Cardiac fibroblast (primary cell): Measurements from ENCODE around the gene TTC22.

ENCODE experiments used
- DNase-seq, 2 donors: peaks; one replicate each; pipeline versions ENCODE4 v3.0.0 to v3.0.0-alpha.2; 2010; ENCODE audit warnings: low read depth in 2 of 2
- H3K4me3 ChIP-seq, 2 donors: replicated peaks in 1 of 2; 1 replicate in 1 of 2; 2 replicates in 1 of 2; pipeline ENCODE4 v1.5.1; 2011; ENCODE audit warnings: low read depth in 2 of 2, low read length in 2 of 2, mild to moderate bottlenecking in 2 of 2, moderate library complexity in 1 of 2
- TF ChIP-seq, protein P1 (sequence below): IDR thresholded peaks from one replicate; pipeline ENCODE4 v1.5.1; 2011; ENCODE audit warnings: low read depth, mild to moderate bottlenecking, low read length, inconsistent platforms

Gene TTC22

DNA sequence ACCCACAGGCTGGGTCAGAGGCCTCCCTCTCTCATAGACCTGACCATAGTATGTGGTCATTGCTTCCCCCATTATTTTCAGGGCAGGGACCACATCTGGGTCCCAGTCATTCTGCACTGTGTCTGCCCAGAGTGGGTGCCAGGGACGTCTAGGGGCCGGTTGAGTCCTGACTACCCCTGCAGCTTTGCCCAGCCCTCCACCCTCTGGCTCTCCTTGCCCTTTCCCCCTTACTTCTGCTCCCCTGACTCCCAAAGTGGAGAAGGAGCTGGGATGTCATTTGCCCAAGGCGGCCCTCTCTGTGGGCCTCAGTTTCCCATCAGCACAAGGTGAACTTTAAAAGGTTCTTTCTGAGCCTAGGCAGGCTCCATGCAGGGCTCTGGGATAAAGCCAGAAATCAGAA, 4.3 kb upstream of the TTC22 start:
- DNase-seq: no peak
- TF ChIP-seq, protein P1, sequence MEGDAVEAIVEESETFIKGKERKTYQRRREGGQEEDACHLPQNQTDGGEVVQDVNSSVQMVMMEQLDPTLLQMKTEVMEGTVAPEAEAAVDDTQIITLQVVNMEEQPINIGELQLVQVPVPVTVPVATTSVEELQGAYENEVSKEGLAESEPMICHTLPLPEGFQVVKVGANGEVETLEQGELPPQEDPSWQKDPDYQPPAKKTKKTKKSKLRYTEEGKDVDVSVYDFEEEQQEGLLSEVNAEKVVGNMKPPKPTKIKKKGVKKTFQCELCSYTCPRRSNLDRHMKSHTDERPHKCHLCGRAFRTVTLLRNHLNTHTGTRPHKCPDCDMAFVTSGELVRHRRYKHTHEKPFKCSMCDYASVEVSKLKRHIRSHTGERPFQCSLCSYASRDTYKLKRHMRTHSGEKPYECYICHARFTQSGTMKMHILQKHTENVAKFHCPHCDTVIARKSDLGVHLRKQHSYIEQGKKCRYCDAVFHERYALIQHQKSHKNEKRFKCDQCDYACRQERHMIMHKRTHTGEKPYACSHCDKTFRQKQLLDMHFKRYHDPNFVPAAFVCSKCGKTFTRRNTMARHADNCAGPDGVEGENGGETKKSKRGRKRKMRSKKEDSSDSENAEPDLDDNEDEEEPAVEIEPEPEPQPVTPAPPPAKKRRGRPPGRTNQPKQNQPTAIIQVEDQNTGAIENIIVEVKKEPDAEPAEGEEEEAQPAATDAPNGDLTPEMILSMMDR: no peak
- H3K4me3 ChIP-seq: no peak overlapping the region

DNA sequence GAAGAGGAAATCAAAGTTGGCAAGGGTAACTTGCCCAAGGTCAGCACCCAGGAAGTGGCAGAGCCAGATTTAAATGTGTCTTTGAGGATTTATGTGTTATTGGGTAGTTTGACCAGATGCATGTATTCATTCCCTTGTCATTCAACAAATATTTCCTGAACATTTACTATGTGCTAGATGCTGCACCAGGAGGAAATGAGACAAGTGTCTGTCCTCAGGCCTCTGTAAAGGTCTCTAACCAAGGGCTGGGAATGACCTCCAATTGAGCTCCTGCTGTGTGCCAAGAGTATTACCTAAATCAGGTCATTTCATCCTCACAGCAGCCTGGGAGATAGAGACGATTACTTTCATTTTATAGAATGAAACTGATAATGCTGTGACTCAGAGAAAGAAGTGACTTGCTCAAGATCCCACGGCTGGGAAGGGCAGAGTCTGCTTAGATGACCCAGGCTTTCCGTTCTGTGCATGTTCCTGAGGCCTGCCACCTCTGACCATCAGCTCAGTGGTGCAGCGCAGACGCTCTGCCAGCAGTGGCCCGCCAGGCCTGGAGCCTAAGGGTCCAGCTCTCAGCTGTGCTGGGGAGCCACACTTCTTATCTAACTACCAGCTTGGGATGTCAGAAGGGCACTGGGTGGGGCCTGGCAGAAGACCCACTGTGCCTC, 3.5 kb upstream of the TTC22 start:
- H3K4me3 ChIP-seq: no peak overlapping the region
- peak in 1 of 2 donors; percentile 47 for DNase-seq
- TF ChIP-seq, protein P1: no peak

DNA sequence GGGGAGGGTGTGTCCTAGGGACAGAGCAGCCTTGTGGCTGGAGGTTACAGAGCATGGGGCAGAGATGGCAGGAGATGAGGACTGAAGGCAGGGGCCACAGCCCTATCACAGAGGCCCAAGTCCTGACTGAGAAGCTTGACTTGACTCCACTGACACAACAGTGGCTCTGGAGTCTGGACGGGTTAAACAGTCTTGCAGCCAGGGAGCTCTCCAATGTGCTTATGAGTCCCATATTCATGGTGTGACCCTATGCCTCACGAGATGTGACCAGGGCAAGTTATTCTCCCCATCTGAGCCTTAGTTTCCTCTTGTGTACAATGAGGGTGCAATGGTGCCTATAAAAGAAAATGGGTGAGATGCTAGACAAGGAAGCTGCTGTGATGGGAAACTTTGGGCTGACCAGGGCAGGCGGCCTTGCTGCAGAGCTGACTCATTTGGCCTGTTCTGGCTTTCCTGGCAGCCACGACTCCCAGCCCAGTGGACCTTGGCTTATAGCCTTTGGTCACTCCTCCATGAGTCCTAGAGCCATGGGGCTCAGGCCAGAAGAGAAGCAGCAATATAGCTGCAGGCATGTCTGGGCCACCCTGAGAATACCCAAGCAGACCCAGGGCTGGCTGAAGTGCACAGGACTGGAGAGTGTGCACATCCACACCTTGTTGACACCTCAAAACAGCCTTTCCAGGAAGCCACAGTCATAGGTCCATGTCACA, 2.8 kb upstream of the TTC22 start:
- TF ChIP-seq, protein P1: no peak
- H3K4me3 ChIP-seq: no peak overlapping the region
- DNase-seq: peak; percentile 49 to 58

DNA sequence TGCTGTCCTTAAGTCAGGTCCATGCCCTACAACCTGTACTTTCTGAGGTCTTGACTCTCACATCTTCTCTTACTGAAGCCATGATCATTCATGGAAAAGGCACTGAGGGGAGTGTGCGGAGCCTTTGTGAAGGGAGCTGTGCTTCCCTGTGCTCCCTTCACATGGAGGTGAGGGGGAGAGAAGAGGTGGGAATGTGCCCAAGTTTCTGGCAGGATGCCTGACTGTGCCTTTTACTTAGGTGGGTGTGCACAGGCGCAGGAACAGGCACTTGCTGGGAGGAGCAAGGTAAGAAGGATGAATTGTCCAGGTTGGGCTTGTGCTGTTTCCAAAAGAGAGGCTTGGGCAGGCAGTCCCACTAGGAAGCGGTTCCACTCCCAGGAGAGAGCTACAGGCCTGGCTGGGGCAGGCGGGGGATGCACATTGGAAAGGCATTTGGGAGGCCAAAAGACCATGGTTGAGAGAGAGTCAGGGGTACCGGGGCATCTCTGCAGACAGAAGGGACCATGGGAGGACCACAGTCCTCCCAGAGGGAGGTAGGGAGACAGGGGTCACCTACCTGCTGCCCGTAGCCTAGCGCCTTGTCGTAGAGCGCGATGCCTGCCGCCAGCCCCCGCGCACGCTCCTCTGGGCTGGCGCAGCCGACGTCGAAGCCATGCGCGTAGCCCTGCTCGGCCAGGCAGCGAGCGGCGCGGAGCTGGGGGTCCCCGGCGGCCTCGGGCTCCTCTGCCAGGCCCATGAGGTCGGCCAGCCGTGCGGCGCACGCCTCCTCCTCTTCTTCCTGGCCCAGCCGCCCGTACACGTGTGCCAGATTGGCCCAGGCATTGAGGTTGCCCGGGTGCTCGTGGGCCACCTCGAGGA, 853 bp downstream of the TTC22 start:
- DNase-seq: no peak
- H3K4me3 ChIP-seq: no peak overlapping the region
- TF ChIP-seq, protein P1: no peak

DNA sequence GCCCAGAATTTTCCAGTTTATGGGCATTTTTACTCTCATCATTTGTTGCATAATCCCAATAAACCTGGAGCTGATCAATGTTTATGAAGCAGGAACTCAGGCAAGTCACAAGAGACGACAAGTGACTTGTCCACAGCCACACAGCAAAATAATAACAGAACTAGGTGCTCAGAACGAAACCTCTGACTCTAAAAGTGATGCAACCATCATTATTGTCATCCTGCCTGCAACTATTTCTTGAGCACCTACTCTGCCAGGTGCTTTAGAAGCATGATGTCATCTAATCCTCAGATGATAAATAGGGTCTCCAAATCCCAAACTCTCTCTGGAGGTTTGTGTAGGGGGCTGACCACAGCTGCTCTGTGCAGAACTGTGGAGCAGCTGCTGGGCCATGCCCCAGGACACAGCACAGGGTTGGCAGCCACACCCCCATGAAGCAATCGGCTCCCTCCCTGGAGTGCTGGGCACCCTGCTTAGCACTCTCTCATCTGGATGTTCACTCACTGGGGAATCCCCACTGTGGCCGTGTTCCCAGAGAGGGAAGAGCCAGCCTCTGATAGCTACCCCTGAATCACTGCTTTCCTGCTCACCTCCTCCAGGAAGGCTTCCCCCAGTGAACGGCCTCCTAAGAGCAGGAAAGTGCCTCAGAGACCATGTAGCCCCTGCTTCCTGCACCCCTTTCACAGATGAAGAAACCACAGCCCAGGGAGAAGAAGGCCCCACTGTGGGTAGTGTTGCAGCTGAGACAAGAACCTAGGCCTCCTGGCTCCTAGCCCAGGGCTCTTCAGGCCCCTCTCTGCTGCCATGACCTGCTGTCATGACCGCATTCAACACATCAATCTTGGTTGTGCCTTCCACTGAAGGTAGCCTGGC, 2.1 kb downstream of the TTC22 start:
- DNase-seq: peak in 1 of 2 donors; percentile 63

More for the DNA sequence above, 2.1 kb downstream of the TTC22 start:
- TF ChIP-seq, protein P1: no peak
- H3K4me3 ChIP-seq: no peak overlapping the region
